K562 (cell line): Measurements from ENCODE around the gene DSCAM.

ENCODE experiments used
- GTF2E2 ChIP-seq: fragments of 200-800 bp; sonication (Bioruptor generic); IDR thresholded peaks from 2 replicates; pipeline ENCODE4 v1.6.1; 2016; ENCODE audit warnings: missing genetic modification characterization, missing compliant biosample characterization
- NRF1 ChIP-seq, 2 experiments: fragments of 450-650 bp; IDR thresholded peaks in 1 of 2; conservative IDR thresholded peaks in 1 of 2; 2 replicates each; pipeline ENCODE4 v1.6.1; 2014; ENCODE audit warnings: mild to moderate bottlenecking in 2 of 2
- RNF2 ChIP-seq: sonication (generic); IDR thresholded peaks from 2 replicates; pipeline ENCODE4 v1.6.1; 2016
- SMAD2 ChIP-seq: fragments of 150-350 bp; IDR thresholded peaks from 2 replicates; pipeline ENCODE4 v1.6.1; 2014; ENCODE audit warnings: low read depth, mild to moderate bottlenecking, low read length
- STAT5A ChIP-seq: IDR thresholded peaks from 2 replicates; pipeline ENCODE4 v1.6.1; 2012; ENCODE audit warnings: low read length, inconsistent platforms, borderline replicate concordance
- ZNF354B ChIP-seq: fragments of 250-450 bp; sonication (Bioruptor Pico); IDR thresholded peaks from 2 replicates; pipeline ENCODE4 v1.4.0; 2020
- ZNF41 ChIP-seq: fragments of 250-450 bp; sonication (Bioruptor Pico); conservative IDR thresholded peaks from 2 replicates; pipeline ENCODE4 v1.4.0; 2020; ENCODE audit warnings: mild to moderate bottlenecking
- ZZZ3 ChIP-seq: fragments of 450-650 bp; IDR thresholded peaks from 2 replicates; pipeline ENCODE4 v1.6.1; 2016; ENCODE audit warnings: antibody characterized with exemption, mild to moderate bottlenecking, moderate library complexity
- TF ChIP-seq, protein P1 (sequence below), 3 experiments: IDR thresholded peaks in 2 of 3; conservative IDR thresholded peaks in 1 of 3; 2 replicates each; pipeline ENCODE4 v1.5.1; 2011 to 2012; ENCODE audit warnings: low read length in 3 of 3, mild to moderate bottlenecking in 3 of 3, control low read depth in 2 of 3, improper control_type of control experiment in 1 of 3, inconsistent platforms in 1 of 3, low read depth in 1 of 3, mixed read lengths in 1 of 3, moderate library complexity in 1 of 3; ENCODE audit not compliant: insufficient read depth in 2 of 3
- TF ChIP-seq, protein P2 (sequence below): fragments of 450-650 bp; IDR thresholded peaks from 2 replicates; pipeline ENCODE4 v1.7.0; 2016; ENCODE audit warnings: borderline replicate concordance

DNA sequence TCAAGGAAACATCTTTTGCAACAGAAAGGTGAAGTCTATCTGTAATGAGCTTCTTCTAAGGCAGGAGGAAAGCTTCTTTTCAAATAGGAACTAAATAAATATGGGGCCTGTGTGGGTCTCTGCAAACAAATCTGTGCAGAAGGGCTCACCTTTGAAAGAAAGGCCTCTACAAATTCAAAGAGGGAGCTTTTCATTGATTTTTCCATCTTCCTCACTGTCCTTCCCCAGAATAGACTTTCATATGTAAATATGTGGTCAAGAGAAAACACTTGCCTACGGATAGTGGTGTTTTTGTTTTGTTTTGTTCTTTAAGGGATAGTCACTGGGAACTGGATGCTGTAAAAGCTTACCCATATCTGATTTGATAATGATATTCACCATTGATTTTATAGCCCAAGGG is 223.4 kb downstream of the DSCAM start:
- TF ChIP-seq NRF1 (conservative IDR thresholded peaks at IDR 0.05 in 1 of 2, IDR thresholded peaks at IDR 0.05 in 1 of 2) (no peak), GTF2E2 (tag) (no peak), ZZZ3 (no peak), RNF2 (no peak), STAT5A (no peak), ZNF354B (CRISPR knock-in tag) (no peak), SMAD2 (no peak), ZNF41 (CRISPR knock-in tag) (no peak)
- TF ChIP-seq, protein P1, sequence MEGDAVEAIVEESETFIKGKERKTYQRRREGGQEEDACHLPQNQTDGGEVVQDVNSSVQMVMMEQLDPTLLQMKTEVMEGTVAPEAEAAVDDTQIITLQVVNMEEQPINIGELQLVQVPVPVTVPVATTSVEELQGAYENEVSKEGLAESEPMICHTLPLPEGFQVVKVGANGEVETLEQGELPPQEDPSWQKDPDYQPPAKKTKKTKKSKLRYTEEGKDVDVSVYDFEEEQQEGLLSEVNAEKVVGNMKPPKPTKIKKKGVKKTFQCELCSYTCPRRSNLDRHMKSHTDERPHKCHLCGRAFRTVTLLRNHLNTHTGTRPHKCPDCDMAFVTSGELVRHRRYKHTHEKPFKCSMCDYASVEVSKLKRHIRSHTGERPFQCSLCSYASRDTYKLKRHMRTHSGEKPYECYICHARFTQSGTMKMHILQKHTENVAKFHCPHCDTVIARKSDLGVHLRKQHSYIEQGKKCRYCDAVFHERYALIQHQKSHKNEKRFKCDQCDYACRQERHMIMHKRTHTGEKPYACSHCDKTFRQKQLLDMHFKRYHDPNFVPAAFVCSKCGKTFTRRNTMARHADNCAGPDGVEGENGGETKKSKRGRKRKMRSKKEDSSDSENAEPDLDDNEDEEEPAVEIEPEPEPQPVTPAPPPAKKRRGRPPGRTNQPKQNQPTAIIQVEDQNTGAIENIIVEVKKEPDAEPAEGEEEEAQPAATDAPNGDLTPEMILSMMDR (IDR thresholded peaks at IDR 0.05 in 2 of 3, conservative IDR thresholded peaks at IDR 0.05 in 1 of 3; ENCODE audit: insufficient read depth in 2 of 3, low read depth in 1 of 3, low read length in 3 of 3): no peak
- TF ChIP-seq, protein P2, sequence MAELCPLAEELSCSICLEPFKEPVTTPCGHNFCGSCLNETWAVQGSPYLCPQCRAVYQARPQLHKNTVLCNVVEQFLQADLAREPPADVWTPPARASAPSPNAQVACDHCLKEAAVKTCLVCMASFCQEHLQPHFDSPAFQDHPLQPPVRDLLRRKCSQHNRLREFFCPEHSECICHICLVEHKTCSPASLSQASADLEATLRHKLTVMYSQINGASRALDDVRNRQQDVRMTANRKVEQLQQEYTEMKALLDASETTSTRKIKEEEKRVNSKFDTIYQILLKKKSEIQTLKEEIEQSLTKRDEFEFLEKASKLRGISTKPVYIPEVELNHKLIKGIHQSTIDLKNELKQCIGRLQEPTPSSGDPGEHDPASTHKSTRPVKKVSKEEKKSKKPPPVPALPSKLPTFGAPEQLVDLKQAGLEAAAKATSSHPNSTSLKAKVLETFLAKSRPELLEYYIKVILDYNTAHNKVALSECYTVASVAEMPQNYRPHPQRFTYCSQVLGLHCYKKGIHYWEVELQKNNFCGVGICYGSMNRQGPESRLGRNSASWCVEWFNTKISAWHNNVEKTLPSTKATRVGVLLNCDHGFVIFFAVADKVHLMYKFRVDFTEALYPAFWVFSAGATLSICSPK: no peak
